ENCODE data around the gene KIFBP.
A peak's percentile ranks its signal among the peaks of the same experiment; 100 is the strongest.
"Not testable (repeated sequence)": the region's sequence is repeated elsewhere in the genome, so short reads cannot be mapped to it uniquely, and the experiment has no call there.

KIFBP gene

GRCh38 chr10:68988530-68989316 is at the start of gene KIFBP:
Gene KIFBP, plus strand, starts transcription at chr10:68988803. Its CDS starts 30 bp downstream, at chr10:68988833.
- Histone ChIP-seq H3K27me3 (ENCODE audit: insufficient read depth, low read length, poor library complexity, severe bottlenecking) (no peaks in the 10 kb centered on the region), H3K4me3 (ENCODE audit: low read length, poor library complexity, severe bottlenecking) (peak within 1 kb of the TSS; percentile 86), H3K4me2 (ENCODE audit: low read depth, low read length, poor library complexity, severe bottlenecking) (peak within 1 kb of the TSS; percentile 87), H4K20me1 (ENCODE audit: insufficient read depth, low read length, poor library complexity, severe bottlenecking) (no peaks in the 10 kb centered on the region), H3K9me3 (ENCODE audit: insufficient read depth, low read depth, low read length) (no peaks in the 10 kb centered on the region), H3F3A (ENCODE audit: low read depth) (0 out of 2 replicates have a peak, but pooled peaks cover 3% of the 10 kb centered on the region), H3K79me2 (ENCODE audit: insufficient read depth, low read length) (peaks cover 49% of the 10 kb centered on the region), H3K9ac (ENCODE audit: low read depth, low read length, poor library complexity, severe bottlenecking) (peak within 1 kb of the TSS; percentile 82), H3K9me2 (replicated peaks; ENCODE audit: low read depth, low read length) (no peaks in the 10 kb centered on the region), H2AFZ (ENCODE audit: low read length) (peak within 1 kb of the TSS; percentile 98), H3K4me1 (ENCODE audit: insufficient read depth, low read length, poor library complexity, severe bottlenecking) (peaks cover 39% of the 10 kb centered on the region), H3K36me3 (ENCODE audit: insufficient read depth, low read length) (peaks cover 15% of the 10 kb centered on the region; the same call in 1 of the 2 replicates)
- peak; percentile 57 for TF ChIP-seq CTCF (conservative IDR thresholded peaks at IDR 0.05; ENCODE audit: low read length)
- no peak for TF ChIP-seq EZH2phosphoT487 (IDR thresholded peaks at IDR 0.05; ENCODE audit: borderline replicate concordance)

GRCh38 chr10:68938884-68939283 is 49.7 kb upstream of the KIFBP start:
- no peak overlapping the region for H3K9ac ChIP-seq (ENCODE audit: low read depth, low read length, poor library complexity, severe bottlenecking)
- H3K79me2 ChIP-seq (ENCODE audit: insufficient read depth, low read length): no peaks in the 10 kb centered on the region
- H3K4me2 ChIP-seq (ENCODE audit: low read depth, low read length, poor library complexity, severe bottlenecking): no peak overlapping the region
- no peak overlapping the region for H2AFZ ChIP-seq (ENCODE audit: low read length)
- no peak for TF ChIP-seq EZH2phosphoT487 (IDR thresholded peaks at IDR 0.05; ENCODE audit: borderline replicate concordance)
- no peak for TF ChIP-seq CTCF (conservative IDR thresholded peaks at IDR 0.05; ENCODE audit: low read length)
- no peaks in the 10 kb centered on the region for H3F3A ChIP-seq (ENCODE audit: low read depth)
- no peaks in the 10 kb centered on the region for H4K20me1 ChIP-seq (ENCODE audit: insufficient read depth, low read length, poor library complexity, severe bottlenecking)
- no peaks in the 10 kb centered on the region for H3K9me2 ChIP-seq (replicated peaks; ENCODE audit: low read depth, low read length)
- H3K27me3 ChIP-seq (ENCODE audit: insufficient read depth, low read length, poor library complexity, severe bottlenecking): no peaks in the 10 kb centered on the region
- H3K4me3 ChIP-seq (ENCODE audit: low read length, poor library complexity, severe bottlenecking): no peak overlapping the region
- no peaks in the 10 kb centered on the region for H3K4me1 ChIP-seq (ENCODE audit: insufficient read depth, low read length, poor library complexity, severe bottlenecking)
- peaks cover 81% of the 10 kb centered on the region; the same call in 1 of the 2 replicates for H3K36me3 ChIP-seq (ENCODE audit: insufficient read depth, low read length)
- H3K9me3 ChIP-seq (ENCODE audit: insufficient read depth, low read depth, low read length): no peaks in the 10 kb centered on the region

- not testable (repeated sequence) for H4K20me1 ChIP-seq (ENCODE audit: insufficient read depth, low read length, poor library complexity, severe bottlenecking); H3F3A ChIP-seq (ENCODE audit: low read depth); H3K79me2 ChIP-seq (ENCODE audit: insufficient read depth, low read length); H3K9me2 ChIP-seq (replicated peaks; ENCODE audit: low read depth, low read length); H2AFZ ChIP-seq (ENCODE audit: low read length); H3K9ac ChIP-seq (ENCODE audit: low read depth, low read length, poor library complexity, severe bottlenecking); H3K4me2 ChIP-seq (ENCODE audit: low read depth, low read length, poor library complexity, severe bottlenecking); H3K9me3 ChIP-seq (ENCODE audit: insufficient read depth, low read depth, low read length); H3K27me3 ChIP-seq (ENCODE audit: insufficient read depth, low read length, poor library complexity, severe bottlenecking); H3K4me3 ChIP-seq (ENCODE audit: low read length, poor library complexity, severe bottlenecking); H3K4me1 ChIP-seq (ENCODE audit: insufficient read depth, low read length, poor library complexity, severe bottlenecking)
- peaks cover 78% of the 10 kb centered on the region; the same call in 1 of the 2 replicates for H3K36me3 ChIP-seq (ENCODE audit: insufficient read depth, low read length)
These were observed 47.7 kb upstream of the KIFBP start for GRCh38 chr10:68940917-68941316.

All from Loucy (cell line).